ENCODE data around the gene RNF7. TPM values are rescaled to one million over a fixed set of nuclear protein-coding genes. Genes with fewer than 3 reads are reported as not detected.

The RNF7 gene
- total and polyA plus RNA-seq, 2 of the 8 experiments (the other 6 are each of a cell fraction or from before 2014, with no cell fraction given): 78.4 to 113 TPM

DNA sequence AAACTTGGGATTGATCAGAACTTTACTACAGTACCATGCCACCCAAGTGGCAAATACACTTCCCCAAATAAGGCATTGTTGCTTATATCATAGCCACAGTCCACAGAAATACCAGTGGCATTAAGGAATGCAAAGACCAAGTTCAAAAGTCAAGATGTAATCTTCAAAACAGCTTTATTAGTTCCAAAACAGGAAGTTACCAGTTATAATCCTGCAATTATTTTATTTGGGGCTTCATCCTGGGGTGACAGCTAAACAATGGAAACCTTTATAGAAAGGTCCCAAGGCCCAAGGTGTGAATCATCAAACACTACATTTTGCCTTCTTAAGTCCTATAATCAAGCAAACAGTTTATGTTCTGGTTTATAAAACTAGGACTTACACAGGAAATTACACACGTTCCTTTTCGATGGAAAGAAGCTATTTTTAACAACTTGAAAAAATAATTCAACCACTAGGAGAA, 30.3 kb upstream of the RNF7 start:
- Histone ChIP-seq H3K23ac (ENCODE audit: insufficient read length) (no peak overlapping the region), H4K8ac (ENCODE audit: extremely low read depth, insufficient read depth, low read length) (no peak overlapping the region), H4K91ac (replicated peaks; ENCODE audit: insufficient read length, low read length) (no peak overlapping the region), H3K9me3 (ENCODE audit: insufficient read depth in 2 of 2, low read depth in 1 of 2, low read length in 1 of 2) (no peaks in the 10 kb centered on the region), H3K4me3 (ENCODE audit: extremely low read depth in 1 of 4, insufficient read depth in 2 of 4, low read depth in 3 of 4, low read length in 4 of 4) (no peak overlapping the region), H3K18ac (ENCODE audit: extremely low read depth, low read length) (no peak overlapping the region), H2BK120ac (replicated peaks; ENCODE audit: low read depth, low read length) (no peak overlapping the region), H4K5ac (ENCODE audit: insufficient read length, low read depth, low read length) (no peak overlapping the region), H2AFZ (ENCODE audit: low read length) (no peak overlapping the region), H2BK12ac (ENCODE audit: low read depth, low read length) (no peak overlapping the region), H4K20me1 (replicated peaks in 1 of 2; ENCODE audit: control insufficient read depth in 1 of 2, insufficient read depth in 2 of 2, low read length in 2 of 2) (no peaks in the 10 kb centered on the region), H3K56ac (replicated peaks; ENCODE audit: insufficient read length, low read depth, low read length) (no peak overlapping the region), H2BK15ac (ENCODE audit: low read length) (no peak overlapping the region), H3K79me1 (ENCODE audit: low read depth, low read length) (no peaks in the 10 kb centered on the region), H3K4me1 (replicated peaks in 1 of 4; ENCODE audit: control insufficient read depth in 3 of 4, insufficient read depth in 4 of 4, low read length in 3 of 4) (no peaks in the 10 kb centered on the region), H2AK5ac (ENCODE audit: low read depth, low read length) (no peak overlapping the region), H3K9ac (replicated peaks in 1 of 4; ENCODE audit: extremely low read depth in 1 of 4, low read depth in 3 of 4, low read length in 3 of 4) (no peak overlapping the region), H3K27me3 (replicated peaks in 1 of 4; ENCODE audit: control insufficient read depth in 3 of 4, extremely low read depth in 1 of 4, insufficient read depth in 3 of 4, low read length in 3 of 4) (no peaks in the 10 kb centered on the region), H3K79me2 (ENCODE audit: control insufficient read depth in 1 of 2, insufficient read depth in 2 of 2, low read length in 2 of 2) (no peaks in the 10 kb centered on the region), H3K23me2 (ENCODE audit: low read depth, low read length) (no peaks in the 10 kb centered on the region), H3K27ac (ENCODE audit: low read depth, low read length) (no peak overlapping the region), H3K36me3 (ENCODE audit: control insufficient read depth in 2 of 4, insufficient read depth in 4 of 4, low read length in 3 of 4) (no peaks in the 10 kb centered on the region), H2BK20ac (ENCODE audit: low read length) (no peak overlapping the region), H3K4me2 (ENCODE audit: insufficient read depth in 1 of 2, low read depth in 2 of 2, low read length in 2 of 2) (no peak overlapping the region), H3K4ac (replicated peaks; ENCODE audit: insufficient read length, low read depth, low read length) (no peak overlapping the region), H2BK5ac (ENCODE audit: low read depth, low read length) (no peak overlapping the region), H3K14ac (ENCODE audit: insufficient read length) (no peak overlapping the region)
- 86% methylated on average over 2 of the region's 2 CpGs; no CpG with 5 or more reads in 1 of the 2 experiments for WGBS, 2 experiments (ENCODE audit: extremely low coverage in 1 of 2, insufficient coverage in 1 of 2, insufficient read length in 1 of 2, insufficient replicate concordance in 2 of 2, low coverage in 1 of 2, low lambda C conversion rate in 2 of 2, missing lambda C conversion rate in 1 of 2)
- FAIRE-seq: no peak
- POLR2A ChIA-PET (ENCODE audit: partially characterized antibody): no interaction called here
- DNase-seq (ENCODE audit: low read depth in 1 of 2, low spot score in 2 of 2): no peak
- TF ChIP-seq, protein P1, sequence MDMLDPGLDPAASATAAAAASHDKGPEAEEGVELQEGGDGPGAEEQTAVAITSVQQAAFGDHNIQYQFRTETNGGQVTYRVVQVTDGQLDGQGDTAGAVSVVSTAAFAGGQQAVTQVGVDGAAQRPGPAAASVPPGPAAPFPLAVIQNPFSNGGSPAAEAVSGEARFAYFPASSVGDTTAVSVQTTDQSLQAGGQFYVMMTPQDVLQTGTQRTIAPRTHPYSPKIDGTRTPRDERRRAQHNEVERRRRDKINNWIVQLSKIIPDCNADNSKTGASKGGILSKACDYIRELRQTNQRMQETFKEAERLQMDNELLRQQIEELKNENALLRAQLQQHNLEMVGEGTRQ (IDR thresholded peaks at IDR 0.05; ENCODE audit: low read length): no peak
- TF ChIP-seq NRF1 (IDR thresholded peaks at IDR 0.05; ENCODE audit: low read depth, low read length) (no peak), GTF2F1 (IDR thresholded peaks at IDR 0.05; ENCODE audit: borderline replicate concordance, low read depth, low read length) (no peak), EZH2 (IDR thresholded peaks at IDR 0.05; ENCODE audit: low read depth, low read length, severe bottlenecking) (no peak), KDM1A (IDR thresholded peaks at IDR 0.05; ENCODE audit: borderline replicate concordance, low read length) (no peak)
- CTCF ChIA-PET (ENCODE audit: partially characterized antibody): interaction anchor here (0.6 to 1.3 kb wide), 2 partner anchors 63 to 348 kb away, joined by 3 to 4 read pairs; no protein-coding TSS in a partner anchor
